ENCODE measurements around the gene LIN54. TPM values are rescaled to one million over a fixed set of nuclear protein-coding genes. Genes with fewer than 3 reads are reported as not detected.
A peak's percentile ranks its signal among the peaks of the same experiment; 100 is the strongest.

Gene LIN54
- total RNA-seq, 2 donors from 2014 or later = 25.4 to 27.6 TPM

GRCh38 chr4:82984459-82984858 is 26.2 kb downstream of the LIN54 start:
- Mint-ChIP-seq H3K9me3 (no peaks in the 10 kb centered on the region), H3K36me3 (peaks cover 0 to 18% of the 10 kb centered on the region in 2 donors), H3K27ac (no peak overlapping the region)
- peak in 1 of 2 donors; percentile 37 for ATAC-seq
- DNase-seq (ENCODE audit: low spot score in 2 of 2) = no peak

- Mint-ChIP-seq H3K27ac (no peak overlapping the region), H3K36me3 (peaks cover 0 to 13% of the 10 kb centered on the region in 2 donors), H3K9me3 (no peaks in the 10 kb centered on the region)
- DNase-seq (ENCODE audit: low spot score in 2 of 2) (no peak), ATAC-seq (no peak)
Measured at GRCh38 chr4:82983444-82983843, 27.2 kb downstream of the LIN54 start.

- ATAC-seq = no peak
- peaks cover 0 to 19% of the 10 kb centered on the region in 2 donors for H3K36me3 Mint-ChIP-seq
Measured at GRCh38 chr4:82981138-82981537, 29.5 kb downstream of the LIN54 start.

GRCh38 chr4:82975792-82976191 is 34.8 kb downstream of the LIN54 start:
- H3K36me3 Mint-ChIP-seq = peaks cover 6 to 12% of the 10 kb centered on the region in 2 donors
- H3K9me3 Mint-ChIP-seq = no peaks in the 10 kb centered on the region
- no peak for DNase-seq (ENCODE audit: low spot score in 2 of 2)
- ATAC-seq = no peak
- no peak overlapping the region for H3K27ac Mint-ChIP-seq

More at GRCh38 chr4:82981138-82981537, 29.5 kb downstream of the LIN54 start:
- Mint-ChIP-seq H3K27ac (no peak overlapping the region), H3K9me3 (no peaks in the 10 kb centered on the region)
- no peak for DNase-seq (ENCODE audit: low spot score in 2 of 2)

- DNase-seq (ENCODE audit: low spot score in 2 of 2) (no peak), ATAC-seq (no peak)
- Mint-ChIP-seq H3K36me3 (peaks cover 20 to 21% of the 10 kb centered on the region in 2 donors), H3K9me3 (no peaks in the 10 kb centered on the region), H3K27ac (peak overlapping the region in 1 of 2 donors; percentile 26)
Measured at GRCh38 chr4:82969414-82969813, 41.2 kb downstream of the LIN54 start.

GRCh38 chr4:82968972-82969371 is 41.7 kb downstream of the LIN54 start:
- ATAC-seq = no peak

GRCh38 chr4:82965763-82966162 is 44.9 kb downstream of the LIN54 start:
- DNase-seq (ENCODE audit: low spot score in 2 of 2) (no peak), ATAC-seq (no peak)
- Mint-ChIP-seq H3K9me3 (no peaks in the 10 kb centered on the region), H3K36me3 (peaks cover 20 to 21% of the 10 kb centered on the region in 2 donors), H3K27ac (peak overlapping the region in 1 of 2 donors; percentile 0)

More at GRCh38 chr4:82968972-82969371, 41.7 kb downstream of the LIN54 start:
- peak overlapping the region in 1 of 2 donors; percentile 26 for H3K27ac Mint-ChIP-seq
- no peaks in the 10 kb centered on the region for H3K9me3 Mint-ChIP-seq
- no peak for DNase-seq (ENCODE audit: low spot score in 2 of 2)
- H3K36me3 Mint-ChIP-seq = peaks cover 20 to 21% of the 10 kb centered on the region in 2 donors

- Mint-ChIP-seq H3K36me3 (no peaks in the 10 kb centered on the region), H3K9me3 (no peaks in the 10 kb centered on the region), H3K27ac (peak overlapping the region; percentile 1 to 9)
- ATAC-seq (no peak), DNase-seq (ENCODE audit: low spot score in 2 of 2) (no peak)
Measured at GRCh38 chr4:82957045-82957444, 53.6 kb downstream of the LIN54 start.

- DNase-seq (ENCODE audit: low spot score in 2 of 2) (no peak), ATAC-seq (no peak)
- Mint-ChIP-seq H3K27ac (no peak overlapping the region), H3K36me3 (no peaks in the 10 kb centered on the region), H3K9me3 (no peaks in the 10 kb centered on the region)
Measured at GRCh38 chr4:82954212-82954611, 56.4 kb downstream of the LIN54 start.

- no peak overlapping the region for H3K27ac Mint-ChIP-seq
- ATAC-seq (no peak), DNase-seq (ENCODE audit: low spot score in 2 of 2) (no peak)
- H3K9me3 Mint-ChIP-seq = no peaks in the 10 kb centered on the region
- H3K36me3 Mint-ChIP-seq = no peaks in the 10 kb centered on the region
Measured at GRCh38 chr4:82951196-82951595, 59.4 kb downstream of the LIN54 start.

GRCh38 chr4:82948647-82949204 is 61.9 kb downstream of the LIN54 start:
- no peak for ATAC-seq
- H3K36me3 Mint-ChIP-seq = peaks cover 0 to 6% of the 10 kb centered on the region in 2 donors

GRCh38 chr4:82947498-82947897 is 63.1 kb downstream of the LIN54 start:
- H3K36me3 Mint-ChIP-seq = peaks cover 0 to 6% of the 10 kb centered on the region in 2 donors
- no peak overlapping the region for H3K27ac Mint-ChIP-seq
- no peak for ATAC-seq
- H3K9me3 Mint-ChIP-seq = no peaks in the 10 kb centered on the region
- DNase-seq (ENCODE audit: low spot score in 2 of 2) = no peak

More at GRCh38 chr4:82948647-82949204, 61.9 kb downstream of the LIN54 start:
- no peaks in the 10 kb centered on the region for H3K9me3 Mint-ChIP-seq
- no peak for DNase-seq (ENCODE audit: low spot score in 2 of 2)
- H3K27ac Mint-ChIP-seq = no peak overlapping the region

GRCh38 chr4:82939414-82939813 is 71.2 kb downstream of the LIN54 start:
- no peak for ATAC-seq
- Mint-ChIP-seq H3K36me3 (peaks cover 0 to 16% of the 10 kb centered on the region in 2 donors), H3K27ac (no peak overlapping the region), H3K9me3 (no peaks in the 10 kb centered on the region)
- no peak for DNase-seq (ENCODE audit: low spot score in 2 of 2)

GRCh38 chr4:82934441-82934840 is 76.2 kb downstream of the LIN54 start:
- ATAC-seq = no peak
- DNase-seq (ENCODE audit: low spot score in 2 of 2) = no peak
- Mint-ChIP-seq H3K36me3 (peaks cover 0 to 16% of the 10 kb centered on the region in 2 donors), H3K9me3 (no peaks in the 10 kb centered on the region), H3K27ac (no peak overlapping the region)

GRCh38 chr4:82930848-82931755 is 79.5 kb downstream of the LIN54 start:
- H3K27ac Mint-ChIP-seq = no peak overlapping the region
- H3K36me3 Mint-ChIP-seq = peaks cover 0 to 16% of the 10 kb centered on the region in 2 donors
- ATAC-seq = no peak
- H3K9me3 Mint-ChIP-seq = no peaks in the 10 kb centered on the region
- no peak for DNase-seq (ENCODE audit: low spot score in 2 of 2)

GRCh38 chr4:82921795-82922194 is 88.8 kb downstream of the LIN54 start:
- H3K9me3 Mint-ChIP-seq = no peaks in the 10 kb centered on the region
- no peak for ATAC-seq
- no peak overlapping the region for H3K27ac Mint-ChIP-seq

GRCh38 chr4:82919386-82919785 is 91.2 kb downstream of the LIN54 start:
- no peak for DNase-seq (ENCODE audit: low spot score in 2 of 2)
- ATAC-seq = no peak
- H3K9me3 Mint-ChIP-seq = no peaks in the 10 kb centered on the region
- no peaks in the 10 kb centered on the region for H3K36me3 Mint-ChIP-seq
- no peak overlapping the region for H3K27ac Mint-ChIP-seq

More at GRCh38 chr4:82921795-82922194, 88.8 kb downstream of the LIN54 start:
- H3K36me3 Mint-ChIP-seq = no peaks in the 10 kb centered on the region
- DNase-seq (ENCODE audit: low spot score in 2 of 2) = no peak

All from activated naive CD4-positive, alpha-beta T cell treated with anti-CD3 and anti-CD28 coated beads, Interleukin-2, amount 50 U/mL, for 72 hours (primary cell).